CD4-positive, alpha-beta T cell treated with Interleukin-12 subunit alpha and Interleukin-12 subunit beta, for 1 hour (primary cell): Measurements from ENCODE around the gene RABGGTB.
"Not testable (repeated sequence)": the region's sequence is repeated elsewhere in the genome, so short reads cannot be mapped to it uniquely, and the experiment has no call there.

Experiments
- DNase-seq: peaks from one replicate; pipeline ENCODE4 v3.0.0-alpha.2; 2020

RABGGTB gene

GRCh38 chr1:75785983-75786853, at the start of gene RABGGTB:
TSS of gene RABGGTB (plus strand) at chr1:75786256. CDS start at chr1:75786272, 16 bp downstream.
- DNase-seq = peak; percentile 95

- no peak for DNase-seq
These were observed 43.9 kb upstream of the RABGGTB start for GRCh38 chr1:75742047-75742625.

- no peak for DNase-seq
These were observed 40.8 kb upstream of the RABGGTB start for GRCh38 chr1:75745276-75745675.

GRCh38 chr1:75757210-75757609, 28.8 kb upstream of the RABGGTB start:
- DNase-seq = not testable (repeated sequence)

GRCh38 chr1:75758543-75758942, 27.5 kb upstream of the RABGGTB start:
- DNase-seq = not testable (repeated sequence)

GRCh38 chr1:75764057-75764655, 21.9 kb upstream of the RABGGTB start:
- DNase-seq = no peak

GRCh38 chr1:75765697-75766355, 20.2 kb upstream of the RABGGTB start:
- DNase-seq = no peak

GRCh38 chr1:75768016-75768415, 18.0 kb upstream of the RABGGTB start:
- DNase-seq = no peak

GRCh38 chr1:75770761-75771160, 15.3 kb upstream of the RABGGTB start:
- DNase-seq = no peak

- no peak for DNase-seq
These were observed 14.1 kb upstream of the RABGGTB start for GRCh38 chr1:75771978-75772377.

GRCh38 chr1:75777812-75778211, 8.2 kb upstream of the RABGGTB start:
- not testable (repeated sequence) for DNase-seq

- DNase-seq = not testable (repeated sequence)
These were observed 7.4 kb upstream of the RABGGTB start for GRCh38 chr1:75778694-75779093.

- DNase-seq = not testable (repeated sequence)
These were observed 5.9 kb upstream of the RABGGTB start for GRCh38 chr1:75780183-75780582.

GRCh38 chr1:75783920-75784319, 2.1 kb upstream of the RABGGTB start:
- not testable (repeated sequence) for DNase-seq

- no peak for DNase-seq
These were observed 605 bp upstream of the RABGGTB start for GRCh38 chr1:75785320-75785982.

- no peak for DNase-seq
These were observed 941 bp downstream of the RABGGTB start for GRCh38 chr1:75786901-75787493.

GRCh38 chr1:75787524-75787923, 1.5 kb downstream of the RABGGTB start:
- no peak for DNase-seq

- DNase-seq = no peak
These were observed 3.9 kb downstream of the RABGGTB start for GRCh38 chr1:75789988-75790387.

- no peak for DNase-seq
These were observed 5.0 kb downstream of the RABGGTB start for GRCh38 chr1:75791022-75791421.

- DNase-seq = no peak
These were observed 6.0 kb downstream of the RABGGTB start for GRCh38 chr1:75792091-75792490.

- DNase-seq = no peak
These were observed 8.3 kb downstream of the RABGGTB start for GRCh38 chr1:75794382-75794781.

GRCh38 chr1:75795703-75796193, 9.7 kb downstream of the RABGGTB start:
- DNase-seq = no peak
